HepG2 (cell line): Measurements from ENCODE around the gene C20orf202. TPM values are rescaled to one million over a fixed set of nuclear protein-coding genes. Genes with fewer than 3 reads are reported as not detected.

Experiments used
- AKNA ChIP-seq: sonication (generic); formaldehyde crosslinking; IDR thresholded peaks from 2 replicates; pipeline ENCODE4 v1.4.0; 2020; ENCODE audit warnings: missing genetic modification reagents, borderline replicate concordance
- ELF1 ChIP-seq: sonication (generic); formaldehyde crosslinking; IDR thresholded peaks from 2 replicates; pipeline ENCODE4 v1.4.0; 2020; ENCODE audit warnings: missing genetic modification reagents
- EP300 ChIP-seq, 3 experiments: sonication (generic) in 1 of 3; formaldehyde crosslinking in 1 of 3; IDR thresholded peaks; 2 replicates each; pipeline versions ENCODE4 v1.5.1 to v1.6.1; 2011 to 2020; ENCODE audit warnings: low read depth in 2 of 3, low read length in 2 of 3, borderline replicate concordance in 1 of 3, improper control_type of control experiment in 1 of 3, mild to moderate bottlenecking in 1 of 3, missing genetic modification reagents in 1 of 3, moderate library complexity in 1 of 3
- KMT2B ChIP-seq: IDR thresholded peaks from 2 replicates; pipeline ENCODE4 v1.6.1; 2016; ENCODE audit warnings: missing genetic modification reagents, missing compliant biosample characterization
- PLRG1 ChIP-seq: fragments of 450-650 bp; conservative IDR thresholded peaks from 2 replicates; pipeline ENCODE4 v1.6.1; 2016
- PRDM10 ChIP-seq: sonication (generic); formaldehyde crosslinking; IDR thresholded peaks from 2 replicates; pipeline ENCODE4 v1.4.0; 2020; ENCODE audit warnings: low read depth, missing genetic modification reagents
- ZBTB10 ChIP-seq: sonication (generic); formaldehyde crosslinking; IDR thresholded peaks from 2 replicates; pipeline ENCODE4 v1.4.0; 2020; ENCODE audit warnings: missing genetic modification reagents, borderline replicate concordance
- ZBTB3 ChIP-seq: sonication (generic); formaldehyde crosslinking; IDR thresholded peaks from 2 replicates; pipeline ENCODE4 v1.4.0; 2020; ENCODE audit warnings: low read depth, mild to moderate bottlenecking, moderate library complexity, missing genetic modification reagents, borderline replicate concordance
- ZFP36L2 ChIP-seq: sonication (generic); formaldehyde crosslinking; IDR thresholded peaks from 2 replicates; pipeline ENCODE4 v1.4.0; 2020; ENCODE audit warnings: missing genetic modification reagents
- ZNF503 ChIP-seq: sonication (generic); formaldehyde crosslinking; IDR thresholded peaks from 2 replicates; pipeline ENCODE4 v1.4.0; 2020; ENCODE audit warnings: missing genetic modification reagents
- ZNF720 ChIP-seq: sonication (generic); formaldehyde crosslinking; IDR thresholded peaks from 2 replicates; pipeline ENCODE4 v1.4.0; 2020; ENCODE audit warnings: missing genetic modification reagents
- ZSCAN5A ChIP-seq: sonication (generic); formaldehyde crosslinking; IDR thresholded peaks from 2 replicates; pipeline ENCODE4 v1.8.0; 2022; ENCODE audit warnings: mild to moderate bottlenecking, missing genetic modification reagents, borderline replicate concordance
- ZZZ3 ChIP-seq: sonication (generic); formaldehyde crosslinking; IDR thresholded peaks from 2 replicates; pipeline ENCODE4 v1.4.0; 2020; ENCODE audit warnings: missing genetic modification reagents, mild to moderate bottlenecking, borderline replicate concordance
- polyA plus RNA-seq, 8 experiments: library from polyadenylated mRNA; depleted of rRNA in 3 of 8; stranded (reverse) in 7 of 8; unstranded in 1 of 8; fragments of >200 nt; fragmentation: Illumina TruSeq in 4 of 8; extraction: Trizol in 4 of 8; gene quantifications; 2 replicates each; pipeline versions ENCODE4 v1.2.1 to v1.2.3, GENCODE V29; 2011 to 2016; ENCODE audit warnings: low read depth in 4 of 8, missing spikeins in 1 of 8, mixed read lengths in 1 of 8; ENCODE audit not compliant: insufficient read depth in 1 of 8
- total RNA-seq, 5 experiments: library from RNA; depleted of rRNA; stranded (reverse); fragments of >200 nt; fragmentation: Illumina TruSeq; extraction: Trizol; gene quantifications; 2 replicates each; pipeline ENCODE4 v1.2.3, GENCODE V29; 2016; ENCODE audit warnings: low read depth in 1 of 5

Gene C20orf202
- total and polyA plus RNA-seq, 2 of the 13 experiments (the other 11 are each of a cell fraction or from before 2014, with no cell fraction given): 0.20 to 1.2 TPM

GRCh38 chr20:1184638-1185315 is 18.5 kb upstream of the C20orf202 start, which contains the start of gene TMEM74B (continued):
- TF ChIP-seq EP300 (IDR thresholded peaks at IDR 0.05; ENCODE audit: low read depth in 2 of 2, low read length in 2 of 2) (no peak), EP300 (CRISPR knock-in tag; IDR thresholded peaks at IDR 0.05; ENCODE audit: borderline replicate concordance) (no peak), ZBTB3 (CRISPR knock-in tag) (no peak), ZFP36L2 (CRISPR knock-in tag) (no peak), ELF1 (CRISPR knock-in tag) (no peak), ZZZ3 (CRISPR knock-in tag) (peak; percentile 65; the same call in 1 of the 2 replicates), ZSCAN5A (CRISPR knock-in tag) (no peak), ZNF503 (no peak), ZNF720 (CRISPR knock-in tag) (no peak), ZBTB10 (CRISPR knock-in tag) (no peak), PLRG1 (no peak), KMT2B (no peak), PRDM10 (CRISPR knock-in tag) (no peak), AKNA (no peak)
